Muscle layer of colon (tissue), 2 donors: ENCODE results near the gene APPL2.
A peak's percentile ranks its signal among the peaks of the same experiment; 100 is the strongest.
"Not testable (repeated sequence)": the region's sequence is repeated elsewhere in the genome, so short reads cannot be mapped to it uniquely, and the experiment has no call there.

Source experiments
- H3K27ac ChIP-seq: one replicate; pipeline ENCODE4 v1.7.0; 2013; ENCODE audit warnings: low read depth, mild to moderate bottlenecking, low read length, moderate library complexity
- H3K27me3 ChIP-seq, 2 donors: one replicate each; pipeline ENCODE4 v1.7.0; 2013; ENCODE audit warnings: low read length in 2 of 2, mild to moderate bottlenecking in 2 of 2; ENCODE audit not compliant: insufficient read depth in 2 of 2, control insufficient read depth in 1 of 2
- H3K36me3 ChIP-seq: one replicate; pipeline ENCODE4 v1.7.0; 2013; ENCODE audit warnings: mild to moderate bottlenecking, low read length; ENCODE audit not compliant: insufficient read depth
- H3K4me1 ChIP-seq: one replicate; pipeline ENCODE4 v1.7.0; 2013; ENCODE audit warnings: mild to moderate bottlenecking, low read length; ENCODE audit not compliant: insufficient read depth
- H3K4me3 ChIP-seq, 2 donors: one replicate each; pipeline ENCODE4 v1.7.0; 2013; ENCODE audit warnings: low read length in 2 of 2, low read depth in 1 of 2, mild to moderate bottlenecking in 1 of 2, moderate library complexity in 1 of 2
- H3K9ac ChIP-seq: one replicate; pipeline ENCODE4 v1.7.0; 2013; ENCODE audit warnings: low read length
- H3K9me3 ChIP-seq: one replicate; pipeline ENCODE4 v1.7.0; 2013; ENCODE audit warnings: mild to moderate bottlenecking, low read length
- donor health status: abdominal sarcoma.
- donor health status: Adenocarcinoma of cecum.

Gene APPL2

DNA sequence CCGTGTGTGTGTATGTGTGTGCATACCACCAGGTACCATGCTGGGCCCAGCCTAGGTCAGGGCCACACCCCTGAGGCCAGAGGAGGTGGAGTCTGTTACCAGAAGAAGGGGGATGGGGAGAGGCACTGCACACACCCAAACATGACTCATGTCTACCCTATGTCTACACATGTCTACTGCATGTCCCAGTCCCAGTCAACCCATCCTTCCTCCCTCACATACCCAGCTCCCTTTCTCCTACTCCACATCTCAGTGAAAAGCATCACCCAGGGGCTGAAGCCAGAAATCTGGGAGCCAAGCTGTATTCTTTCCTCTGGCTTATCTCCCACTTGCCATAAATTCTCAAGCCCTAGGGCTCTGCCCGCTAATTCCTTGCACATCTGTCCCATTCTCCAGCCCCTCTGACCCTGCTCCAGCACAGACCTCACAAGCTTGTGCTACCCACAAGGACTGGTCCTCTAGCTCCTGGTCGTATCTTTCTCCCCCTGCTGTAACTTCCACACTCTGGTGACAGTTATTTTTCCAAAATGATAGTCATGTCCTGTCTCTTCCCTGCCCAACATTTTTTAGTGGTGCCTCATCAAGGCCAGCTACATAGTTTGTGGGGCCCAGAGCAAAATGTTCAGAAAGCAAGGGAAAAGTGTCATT is 18.0 kb upstream of the APPL2 start:
- Histone ChIP-seq H3K4me3 (no peak overlapping the region), H3K9ac (no peak overlapping the region), H3K27ac (no peak overlapping the region), H3K4me1 (no peaks in the 10 kb centered on the region), H3K27me3 (no peaks in the 10 kb centered on the region), H3K36me3 (no peaks in the 10 kb centered on the region), H3K9me3 (no peaks in the 10 kb centered on the region)

DNA sequence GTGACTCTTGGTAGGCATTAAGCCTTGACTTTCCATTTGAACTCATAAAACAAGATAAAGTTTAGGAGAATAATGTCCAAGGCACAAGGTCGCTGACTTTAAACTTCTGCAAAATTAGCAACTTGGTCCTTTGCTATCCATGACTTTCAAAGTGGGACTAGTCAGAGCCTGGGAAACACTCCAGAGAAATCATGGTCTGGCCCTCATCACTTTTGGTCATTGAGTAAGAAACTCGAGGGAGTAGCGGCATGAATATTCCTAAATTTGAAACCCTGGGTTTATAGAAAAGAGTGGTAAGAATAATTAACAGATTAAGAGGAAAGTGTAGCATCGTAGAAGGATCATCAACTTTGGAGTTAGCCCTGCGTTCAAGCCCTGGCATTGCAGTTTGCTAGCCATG is 16.9 kb upstream of the APPL2 start:
- Histone ChIP-seq H3K27ac (no peak overlapping the region), H3K36me3 (no peaks in the 10 kb centered on the region), H3K4me1 (no peaks in the 10 kb centered on the region), H3K9me3 (no peaks in the 10 kb centered on the region), H3K9ac (no peak overlapping the region), H3K27me3 (no peaks in the 10 kb centered on the region), H3K4me3 (no peak overlapping the region)

DNA sequence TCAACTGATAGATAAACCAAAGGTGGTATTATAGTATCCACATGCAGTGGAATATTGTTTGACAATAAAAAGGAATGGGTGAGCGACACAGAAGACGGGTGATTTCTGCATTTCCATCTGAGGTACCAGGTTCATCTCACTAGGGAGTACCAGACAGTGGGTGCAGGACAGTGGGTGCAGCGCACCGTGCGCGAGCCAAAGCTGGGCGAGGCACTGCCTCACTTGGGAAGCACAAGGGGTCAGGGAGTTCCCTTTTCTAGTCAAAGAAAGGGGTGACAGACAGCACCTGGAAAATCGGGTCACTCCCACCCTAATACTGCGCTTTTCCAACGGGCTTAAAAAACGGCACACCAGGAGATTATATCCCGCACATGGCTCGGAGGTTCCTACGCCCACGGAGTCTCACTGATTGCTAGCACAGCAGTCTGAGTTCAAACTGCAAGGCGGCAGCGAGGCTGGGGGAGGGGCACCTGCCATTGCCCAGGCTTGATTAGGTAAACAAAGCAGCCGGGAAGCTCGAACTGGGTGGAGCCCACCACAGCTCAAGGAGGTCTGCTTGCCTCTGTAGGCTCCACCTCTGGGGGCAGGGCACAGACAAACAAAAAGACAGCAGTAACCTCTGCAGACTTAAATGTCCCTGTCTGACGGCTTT is 9.9 kb upstream of the APPL2 start:
- not testable (repeated sequence) for H3K27me3 ChIP-seq, H3K36me3 ChIP-seq, H3K4me1 ChIP-seq, H3K27ac ChIP-seq, H3K9me3 ChIP-seq, H3K9ac ChIP-seq, H3K4me3 ChIP-seq

DNA sequence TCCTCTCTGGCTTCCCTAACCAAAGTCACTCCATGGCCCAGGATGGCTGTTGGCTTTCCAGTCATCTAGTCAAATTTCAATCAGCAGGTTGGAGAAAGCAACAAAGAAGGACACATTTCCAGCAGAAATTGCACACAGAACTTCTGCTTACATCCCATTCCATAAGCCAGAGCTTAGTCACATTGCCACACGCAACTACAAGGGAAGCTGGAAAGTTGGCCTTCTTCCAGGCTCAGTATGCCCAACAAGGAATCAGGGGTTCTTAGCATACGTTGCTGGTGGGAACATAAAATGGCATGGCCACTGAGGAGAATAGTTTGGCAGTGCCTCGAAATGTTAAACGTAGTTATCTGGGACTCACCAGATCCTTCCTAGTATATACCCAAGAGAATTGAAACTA is 9.3 kb upstream of the APPL2 start:
- Histone ChIP-seq H3K9me3 (no peaks in the 10 kb centered on the region), H3K9ac (no peak overlapping the region), H3K27ac (no peak overlapping the region), H3K36me3 (no peaks in the 10 kb centered on the region), H3K27me3 (no peaks in the 10 kb centered on the region), H3K4me3 (no peak overlapping the region), H3K4me1 (no peaks in the 10 kb centered on the region)

DNA sequence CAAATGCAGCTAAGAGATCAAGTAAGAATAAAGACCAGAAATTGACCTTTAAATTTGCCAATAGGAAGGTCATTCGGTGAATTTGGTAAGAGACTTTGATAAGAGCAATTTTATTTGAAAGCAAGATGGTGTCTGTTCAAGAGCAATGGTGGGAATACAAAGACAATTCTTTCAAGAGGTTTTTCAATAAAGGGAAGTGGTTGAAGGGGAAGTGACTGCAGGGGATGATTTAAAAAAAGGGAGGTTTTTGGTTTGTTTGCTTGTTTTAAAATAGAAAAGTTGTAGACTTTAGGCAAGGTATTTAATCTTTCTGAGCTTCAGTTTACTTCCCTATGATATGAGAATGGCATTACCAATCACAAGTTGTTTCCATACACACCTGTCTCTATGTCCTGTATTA is 4.3 kb upstream of the APPL2 start:
- H3K4me1 ChIP-seq = no peaks in the 10 kb centered on the region
- H3K36me3 ChIP-seq = no peaks in the 10 kb centered on the region
- H3K9me3 ChIP-seq = no peaks in the 10 kb centered on the region
- no peak overlapping the region for H3K27ac ChIP-seq
- H3K4me3 ChIP-seq = no peak overlapping the region
- no peaks in the 10 kb centered on the region for H3K27me3 ChIP-seq
- no peak overlapping the region for H3K9ac ChIP-seq

DNA sequence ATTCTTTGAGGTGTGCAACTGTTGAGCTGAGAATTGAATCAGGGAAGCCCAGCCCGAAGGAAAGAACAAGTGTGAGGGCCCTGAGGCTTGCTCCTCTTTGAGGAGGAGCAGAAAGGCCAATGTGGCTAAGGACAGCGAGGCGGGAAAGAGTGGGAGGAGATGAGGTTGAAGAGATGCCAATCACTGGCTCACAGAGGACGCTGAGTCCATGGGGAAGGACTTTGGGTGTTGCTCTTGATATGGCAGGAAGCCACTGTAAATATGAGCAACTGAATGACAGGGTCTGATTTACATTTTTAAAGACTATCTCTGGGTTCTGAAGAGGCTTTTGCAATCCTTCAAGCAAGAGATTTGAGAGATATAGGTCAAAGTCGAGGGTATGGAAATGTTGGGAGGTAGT is 3.3 kb upstream of the APPL2 start:
- no peak overlapping the region for H3K4me3 ChIP-seq
- H3K27ac ChIP-seq = no peak overlapping the region
- H3K9ac ChIP-seq = no peak overlapping the region
- no peaks in the 10 kb centered on the region for H3K27me3 ChIP-seq
- peaks cover 7% of the 10 kb centered on the region for H3K4me1 ChIP-seq
- H3K9me3 ChIP-seq = no peaks in the 10 kb centered on the region
- no peaks in the 10 kb centered on the region for H3K36me3 ChIP-seq

DNA sequence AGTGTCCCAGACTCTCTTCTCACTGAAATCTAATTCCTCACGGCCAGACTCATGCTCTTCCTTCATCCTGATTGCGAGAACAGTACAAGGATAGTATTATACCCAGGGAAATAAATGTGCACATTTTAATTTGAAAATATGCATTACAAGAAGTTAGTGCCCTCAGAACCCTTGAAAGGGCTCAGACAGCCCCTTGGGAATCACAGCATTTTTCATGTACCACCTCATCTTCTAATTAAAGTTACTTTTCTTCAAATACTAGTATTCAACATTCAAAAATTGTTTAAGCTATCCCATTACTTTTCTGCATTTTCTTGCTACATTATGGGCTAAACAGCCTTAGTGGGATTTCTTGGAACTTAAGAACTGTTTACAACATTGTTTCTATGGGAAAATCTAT is 1.7 kb upstream of the APPL2 start:
- Histone ChIP-seq H3K4me1 (peaks cover 20% of the 10 kb centered on the region), H3K27me3 (no peaks in the 10 kb centered on the region), H3K9ac (no peak overlapping the region), H3K27ac (no peak overlapping the region), H3K9me3 (no peaks in the 10 kb centered on the region), H3K36me3 (no peaks in the 10 kb centered on the region), H3K4me3 (no peak overlapping the region)

DNA sequence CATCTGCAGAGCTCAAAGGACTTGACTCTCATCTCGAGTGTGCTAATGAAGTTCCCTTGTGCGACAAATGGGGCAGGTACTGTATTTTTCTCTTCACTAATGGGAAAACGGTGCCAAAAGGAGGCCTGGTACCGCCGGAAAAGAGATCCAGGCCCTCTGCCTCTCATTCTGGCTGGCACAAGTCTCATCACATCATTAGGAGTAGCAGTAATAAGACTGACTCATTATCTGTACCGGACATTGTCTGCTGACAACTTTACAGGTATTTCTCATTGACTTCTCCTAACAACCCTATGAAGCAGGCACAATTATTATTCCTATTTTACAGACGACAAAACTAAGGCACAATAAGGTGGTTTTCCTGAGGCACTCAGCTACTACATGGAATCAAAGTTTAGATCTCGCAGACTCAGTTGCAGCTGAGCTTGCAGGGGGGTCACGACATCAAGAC is 668 bp downstream of the APPL2 start:
- peak overlapping the region; percentile 82 for H3K9ac ChIP-seq
- H3K4me3 ChIP-seq = peak overlapping the region; percentile 43 to 59
- H3K9me3 ChIP-seq = no peaks in the 10 kb centered on the region
- H3K36me3 ChIP-seq = peaks cover 5% of the 10 kb centered on the region
- H3K27ac ChIP-seq = peak overlapping the region; percentile 69
- H3K27me3 ChIP-seq = no peaks in the 10 kb centered on the region
- H3K4me1 ChIP-seq = peaks cover 38% of the 10 kb centered on the region

DNA sequence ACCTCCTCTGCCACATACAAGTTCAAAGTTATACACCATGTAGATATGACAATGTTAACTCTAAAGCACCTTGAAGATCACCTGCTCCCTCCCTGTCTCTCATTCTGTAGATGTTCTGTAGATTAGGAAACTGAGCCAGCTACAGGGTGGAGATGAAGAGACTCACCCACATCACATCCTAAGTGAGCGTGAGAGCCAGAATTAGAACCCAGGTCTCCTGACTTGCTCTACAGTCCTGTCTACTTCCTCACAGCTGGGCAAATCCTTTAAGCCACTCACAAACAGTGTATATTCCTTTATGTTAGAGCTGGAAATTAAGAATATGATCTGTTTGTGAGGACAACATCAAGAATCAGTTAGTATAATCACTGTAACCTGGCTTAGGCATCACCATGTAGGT is 1.8 kb downstream of the APPL2 start:
- Histone ChIP-seq H3K27me3 (no peaks in the 10 kb centered on the region), H3K4me1 (peaks cover 38% of the 10 kb centered on the region), H3K9me3 (no peaks in the 10 kb centered on the region), H3K4me3 (peak overlapping the region in 1 of 2 donors; percentile 59), H3K9ac (peak overlapping the region; percentile 82), H3K27ac (no peak overlapping the region), H3K36me3 (peaks cover 5% of the 10 kb centered on the region)

DNA sequence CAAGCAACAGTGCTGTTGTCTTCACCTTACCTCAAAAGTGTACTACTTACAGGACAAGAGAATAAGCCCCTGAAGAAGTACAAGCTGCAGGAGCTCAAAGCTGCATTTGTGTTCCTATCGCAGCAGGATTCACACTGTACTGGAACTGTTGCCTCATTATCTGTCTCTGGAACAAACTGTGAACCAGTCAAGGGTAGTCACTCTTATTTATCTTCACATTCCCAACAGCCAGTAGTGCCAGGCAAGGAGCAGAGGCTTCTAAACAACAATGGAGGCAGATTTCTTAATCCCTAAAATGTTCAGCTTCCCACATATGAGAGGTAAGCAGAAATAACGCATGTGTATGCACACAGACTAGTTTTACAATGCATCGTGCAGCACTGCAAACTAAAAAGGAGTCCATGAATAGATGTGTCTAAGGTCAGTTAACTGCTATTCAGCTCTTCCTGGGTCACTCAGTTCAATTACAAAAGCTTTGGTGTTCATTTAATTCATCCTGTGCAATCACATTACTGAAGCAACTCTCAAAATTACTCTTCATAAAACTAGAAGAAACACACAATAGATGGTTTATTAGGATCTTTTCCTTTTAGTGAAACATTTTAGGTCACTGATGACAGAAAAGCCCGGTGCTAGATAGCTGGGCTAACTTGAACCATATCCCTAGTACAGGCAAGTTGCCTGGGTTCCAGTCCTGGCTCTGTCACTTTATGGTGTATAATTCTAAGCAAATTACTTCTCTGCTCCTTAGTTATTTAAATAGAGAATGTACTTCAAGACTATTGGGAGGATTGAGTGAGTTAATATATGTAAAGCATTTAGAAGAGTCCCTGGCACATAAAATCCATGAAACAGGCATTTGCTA is 2.7 kb downstream of the APPL2 start:
- H3K4me3 ChIP-seq = peak overlapping the region in 1 of 2 donors; percentile 24
- no peak overlapping the region for H3K27ac ChIP-seq
- H3K4me1 ChIP-seq = peaks cover 38% of the 10 kb centered on the region

DNA sequence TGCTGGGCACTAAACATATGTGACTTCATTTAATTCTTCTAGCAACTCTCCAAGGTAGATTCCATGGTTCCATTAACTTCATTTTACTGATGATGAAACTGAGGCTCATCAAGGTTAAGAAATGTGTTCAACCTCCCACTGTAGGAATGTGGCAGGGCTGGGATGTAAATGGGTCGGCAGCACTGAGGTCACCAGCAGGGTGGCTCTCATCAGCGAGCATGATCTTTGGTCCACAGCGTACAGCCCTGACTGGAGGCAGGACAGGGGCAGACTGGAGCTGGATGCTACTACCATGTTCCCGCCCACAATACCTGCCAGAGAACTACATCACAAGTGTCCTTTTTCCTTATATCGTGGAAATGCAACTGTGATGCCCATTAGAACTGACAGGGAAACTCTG is 4.6 kb downstream of the APPL2 start:
- H3K9ac ChIP-seq = no peak overlapping the region
- no peak overlapping the region for H3K4me3 ChIP-seq
- H3K36me3 ChIP-seq = peaks cover 23% of the 10 kb centered on the region
- no peaks in the 10 kb centered on the region for H3K9me3 ChIP-seq
- H3K27me3 ChIP-seq = no peaks in the 10 kb centered on the region
- peaks cover 38% of the 10 kb centered on the region for H3K4me1 ChIP-seq
- no peak overlapping the region for H3K27ac ChIP-seq

More for the DNA sequence above, 2.7 kb downstream of the APPL2 start:
- Histone ChIP-seq H3K9ac (no peak overlapping the region), H3K36me3 (peaks cover 12% of the 10 kb centered on the region), H3K27me3 (no peaks in the 10 kb centered on the region), H3K9me3 (no peaks in the 10 kb centered on the region)
